GM12878 (cell line): ENCODE results near the gene STXBP5.

Experiments used
- ELK1 ChIP-seq: IDR thresholded peaks from 2 replicates; pipeline ENCODE4 v1.6.1; 2012; ENCODE audit warnings: low read depth, low read length, improper control_type of control experiment
- EZH2 ChIP-seq: IDR thresholded peaks from 2 replicates; pipeline ENCODE4 v1.6.1; 2012; ENCODE audit warnings: low read depth, mild to moderate bottlenecking, control low read depth, inconsistent platforms, low read length, borderline replicate concordance; ENCODE audit not compliant: control insufficient read depth
- JUND ChIP-seq: IDR thresholded peaks from 2 replicates; pipeline ENCODE4 v1.6.1; 2012; ENCODE audit warnings: low read depth, mild to moderate bottlenecking, low read length, improper control_type of control experiment, moderate library complexity
- RAD21 ChIP-seq: IDR thresholded peaks from 2 replicates; pipeline ENCODE4 v1.6.1; 2011; ENCODE audit warnings: mild to moderate bottlenecking, low read depth, low read length, moderate library complexity; ENCODE audit not compliant: insufficient read depth
- RFX5 ChIP-seq: IDR thresholded peaks from 2 replicates; pipeline ENCODE4 v1.6.1; 2011; ENCODE audit warnings: low read depth, low read length, improper control_type of control experiment
- SMAD1 ChIP-seq: fragments of 450-650 bp; IDR thresholded peaks from 2 replicates; pipeline ENCODE4 v1.6.1; 2018; ENCODE audit warnings: mild to moderate bottlenecking, low read depth; ENCODE audit not compliant: partially characterized antibody
- ZNF384 ChIP-seq: IDR thresholded peaks from 2 replicates; pipeline ENCODE4 v1.6.1; 2012; ENCODE audit warnings: low read depth, mild to moderate bottlenecking, low read length, improper control_type of control experiment, borderline replicate concordance
- TF ChIP-seq, protein P1 (sequence below), 3 experiments: IDR thresholded peaks in 2 of 3; conservative IDR thresholded peaks in 1 of 3; 2 replicates each; pipeline ENCODE4 v1.5.1; 2011; ENCODE audit warnings: low read depth in 3 of 3, low read length in 3 of 3, mild to moderate bottlenecking in 3 of 3, control low read depth in 2 of 3, moderate library complexity in 2 of 3, inconsistent platforms in 1 of 3, mixed read lengths in 1 of 3; ENCODE audit not compliant: control insufficient read depth in 2 of 3, insufficient read depth in 1 of 3; ENCODE audit errors: extremely low read depth in 1 of 3

GRCh38 chr6:147205690-147206600 is 1.7 kb downstream of the STXBP5 start:
- TF ChIP-seq ELK1 = no peak
- no peak for TF ChIP-seq RFX5
- TF ChIP-seq, protein P1, sequence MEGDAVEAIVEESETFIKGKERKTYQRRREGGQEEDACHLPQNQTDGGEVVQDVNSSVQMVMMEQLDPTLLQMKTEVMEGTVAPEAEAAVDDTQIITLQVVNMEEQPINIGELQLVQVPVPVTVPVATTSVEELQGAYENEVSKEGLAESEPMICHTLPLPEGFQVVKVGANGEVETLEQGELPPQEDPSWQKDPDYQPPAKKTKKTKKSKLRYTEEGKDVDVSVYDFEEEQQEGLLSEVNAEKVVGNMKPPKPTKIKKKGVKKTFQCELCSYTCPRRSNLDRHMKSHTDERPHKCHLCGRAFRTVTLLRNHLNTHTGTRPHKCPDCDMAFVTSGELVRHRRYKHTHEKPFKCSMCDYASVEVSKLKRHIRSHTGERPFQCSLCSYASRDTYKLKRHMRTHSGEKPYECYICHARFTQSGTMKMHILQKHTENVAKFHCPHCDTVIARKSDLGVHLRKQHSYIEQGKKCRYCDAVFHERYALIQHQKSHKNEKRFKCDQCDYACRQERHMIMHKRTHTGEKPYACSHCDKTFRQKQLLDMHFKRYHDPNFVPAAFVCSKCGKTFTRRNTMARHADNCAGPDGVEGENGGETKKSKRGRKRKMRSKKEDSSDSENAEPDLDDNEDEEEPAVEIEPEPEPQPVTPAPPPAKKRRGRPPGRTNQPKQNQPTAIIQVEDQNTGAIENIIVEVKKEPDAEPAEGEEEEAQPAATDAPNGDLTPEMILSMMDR (IDR thresholded peaks at IDR 0.05 in 2 of 3, conservative IDR thresholded peaks at IDR 0.05 in 1 of 3; ENCODE audit: control insufficient read depth in 2 of 3, extremely low read depth in 1 of 3, insufficient read depth in 1 of 3, low read depth in 3 of 3, low read length in 3 of 3) = no peak
- TF ChIP-seq EZH2 = no peak
- no peak for TF ChIP-seq JUND
- TF ChIP-seq ZNF384 = no peak
- TF ChIP-seq SMAD1 = no peak
- TF ChIP-seq RAD21 = no peak
